Measurements from ENCODE around the gene ARHGEF17. TPM values are rescaled to one million over a fixed set of nuclear protein-coding genes. Genes with fewer than 3 reads are reported as not detected.

Gene ARHGEF17
- total RNA-seq (2012; rRNA removed) = 9.4 and 11.2 TPM in 2 replicates

- Histone ChIP-seq H3K4me1 (ENCODE audit: control insufficient read depth, insufficient read depth, low read length) (peaks cover 47% of the 10 kb centered on the region), H3K9me3 (replicated peaks; ENCODE audit: low read length) (no peaks in the 10 kb centered on the region), H3K36me3 (ENCODE audit: insufficient read depth, low read length) (peaks cover 20% of the 10 kb centered on the region), H3K4me3 (ENCODE audit: low read length) (peak within 1 kb of the TSS; percentile 77), H3K9ac (ENCODE audit: low read depth, low read length) (peak within 1 kb of the TSS; percentile 99), H3K27me3 (ENCODE audit: control insufficient read depth, insufficient read depth, low read length) (no peaks in the 10 kb centered on the region), H3K4me2 (ENCODE audit: low read length) (peak within 1 kb of the TSS; percentile 99)
Measured at GRCh38 chr11:73308003-73308960, at the start of gene ARHGEF17. ARHGEF17 (plus strand) TSS chr11:73308276; CDS start chr11:73308639, 363 bp downstream.

GRCh38 chr11:73259406-73260126, 48.5 kb upstream of the ARHGEF17 start:
- Histone ChIP-seq H3K36me3 (ENCODE audit: insufficient read depth, low read length) (no peaks in the 10 kb centered on the region), H3K4me3 (ENCODE audit: low read length) (no peak overlapping the region), H3K4me1 (ENCODE audit: control insufficient read depth, insufficient read depth, low read length) (peaks cover 19% of the 10 kb centered on the region), H3K4me2 (ENCODE audit: low read length) (no peak overlapping the region), H3K9ac (ENCODE audit: low read depth, low read length) (no peak overlapping the region), H3K9me3 (replicated peaks; ENCODE audit: low read length) (no peaks in the 10 kb centered on the region), H3K27me3 (ENCODE audit: control insufficient read depth, insufficient read depth, low read length) (no peaks in the 10 kb centered on the region)

- Histone ChIP-seq H3K36me3 (ENCODE audit: insufficient read depth, low read length) (no peaks in the 10 kb centered on the region), H3K4me1 (ENCODE audit: control insufficient read depth, insufficient read depth, low read length) (peaks cover 19% of the 10 kb centered on the region), H3K4me3 (ENCODE audit: low read length) (no peak overlapping the region), H3K9me3 (replicated peaks; ENCODE audit: low read length) (no peaks in the 10 kb centered on the region), H3K4me2 (ENCODE audit: low read length) (no peak overlapping the region), H3K9ac (ENCODE audit: low read depth, low read length) (no peak overlapping the region), H3K27me3 (ENCODE audit: control insufficient read depth, insufficient read depth, low read length) (peaks cover 5% of the 10 kb centered on the region)
Measured at GRCh38 chr11:73260127-73260457, 48.0 kb upstream of the ARHGEF17 start.

GRCh38 chr11:73262851-73263495, 45.1 kb upstream of the ARHGEF17 start:
- Histone ChIP-seq H3K4me2 (ENCODE audit: low read length) (no peak overlapping the region), H3K27me3 (ENCODE audit: control insufficient read depth, insufficient read depth, low read length) (peaks cover 24% of the 10 kb centered on the region), H3K9me3 (replicated peaks; ENCODE audit: low read length) (no peaks in the 10 kb centered on the region), H3K4me3 (ENCODE audit: low read length) (no peak overlapping the region), H3K36me3 (ENCODE audit: insufficient read depth, low read length) (no peaks in the 10 kb centered on the region), H3K4me1 (ENCODE audit: control insufficient read depth, insufficient read depth, low read length) (peaks cover 24% of the 10 kb centered on the region), H3K9ac (ENCODE audit: low read depth, low read length) (no peak overlapping the region)

GRCh38 chr11:73263640-73264039, 44.4 kb upstream of the ARHGEF17 start:
- Histone ChIP-seq H3K4me3 (ENCODE audit: low read length) (no peak overlapping the region), H3K27me3 (ENCODE audit: control insufficient read depth, insufficient read depth, low read length) (peaks cover 26% of the 10 kb centered on the region), H3K9me3 (replicated peaks; ENCODE audit: low read length) (no peaks in the 10 kb centered on the region), H3K36me3 (ENCODE audit: insufficient read depth, low read length) (no peaks in the 10 kb centered on the region), H3K4me2 (ENCODE audit: low read length) (no peak overlapping the region), H3K4me1 (ENCODE audit: control insufficient read depth, insufficient read depth, low read length) (peaks cover 17% of the 10 kb centered on the region), H3K9ac (ENCODE audit: low read depth, low read length) (no peak overlapping the region)

GRCh38 chr11:73265278-73265810, 42.7 kb upstream of the ARHGEF17 start:
- H3K36me3 ChIP-seq (ENCODE audit: insufficient read depth, low read length) = no peaks in the 10 kb centered on the region
- H3K9me3 ChIP-seq (replicated peaks; ENCODE audit: low read length) = no peaks in the 10 kb centered on the region
- peaks cover 29% of the 10 kb centered on the region for H3K27me3 ChIP-seq (ENCODE audit: control insufficient read depth, insufficient read depth, low read length)
- no peak overlapping the region for H3K4me3 ChIP-seq (ENCODE audit: low read length)
- no peak overlapping the region for H3K9ac ChIP-seq (ENCODE audit: low read depth, low read length)
- no peak overlapping the region for H3K4me2 ChIP-seq (ENCODE audit: low read length)
- H3K4me1 ChIP-seq (ENCODE audit: control insufficient read depth, insufficient read depth, low read length) = peaks cover 17% of the 10 kb centered on the region

- no peaks in the 10 kb centered on the region for H3K9me3 ChIP-seq (replicated peaks; ENCODE audit: low read length)
- no peak overlapping the region for H3K4me2 ChIP-seq (ENCODE audit: low read length)
- H3K36me3 ChIP-seq (ENCODE audit: insufficient read depth, low read length) = no peaks in the 10 kb centered on the region
- peak overlapping the region; percentile 8 for H3K9ac ChIP-seq (ENCODE audit: low read depth, low read length)
- peaks cover 17% of the 10 kb centered on the region for H3K4me1 ChIP-seq (ENCODE audit: control insufficient read depth, insufficient read depth, low read length)
- no peak overlapping the region for H3K4me3 ChIP-seq (ENCODE audit: low read length)
- H3K27me3 ChIP-seq (ENCODE audit: control insufficient read depth, insufficient read depth, low read length) = peaks cover 29% of the 10 kb centered on the region
Measured at GRCh38 chr11:73265853-73266645, 42.0 kb upstream of the ARHGEF17 start.

- Histone ChIP-seq H3K4me3 (ENCODE audit: low read length) (no peak overlapping the region), H3K4me2 (ENCODE audit: low read length) (no peak overlapping the region), H3K4me1 (ENCODE audit: control insufficient read depth, insufficient read depth, low read length) (peaks cover 17% of the 10 kb centered on the region), H3K9ac (ENCODE audit: low read depth, low read length) (peak overlapping the region; percentile 8), H3K36me3 (ENCODE audit: insufficient read depth, low read length) (no peaks in the 10 kb centered on the region), H3K27me3 (ENCODE audit: control insufficient read depth, insufficient read depth, low read length) (peaks cover 29% of the 10 kb centered on the region), H3K9me3 (replicated peaks; ENCODE audit: low read length) (no peaks in the 10 kb centered on the region)
Measured at GRCh38 chr11:73266646-73267020, 41.4 kb upstream of the ARHGEF17 start.

- Histone ChIP-seq H3K27me3 (ENCODE audit: control insufficient read depth, insufficient read depth, low read length) (peaks cover 29% of the 10 kb centered on the region), H3K9me3 (replicated peaks; ENCODE audit: low read length) (no peaks in the 10 kb centered on the region), H3K4me2 (ENCODE audit: low read length) (no peak overlapping the region), H3K9ac (ENCODE audit: low read depth, low read length) (no peak overlapping the region), H3K4me3 (ENCODE audit: low read length) (no peak overlapping the region), H3K36me3 (ENCODE audit: insufficient read depth, low read length) (no peaks in the 10 kb centered on the region), H3K4me1 (ENCODE audit: control insufficient read depth, insufficient read depth, low read length) (peaks cover 17% of the 10 kb centered on the region)
Measured at GRCh38 chr11:73267122-73267846, 40.8 kb upstream of the ARHGEF17 start.

GRCh38 chr11:73267906-73268540, 40.1 kb upstream of the ARHGEF17 start:
- Histone ChIP-seq H3K27me3 (ENCODE audit: control insufficient read depth, insufficient read depth, low read length) (peaks cover 29% of the 10 kb centered on the region), H3K4me3 (ENCODE audit: low read length) (no peak overlapping the region), H3K4me1 (ENCODE audit: control insufficient read depth, insufficient read depth, low read length) (peaks cover 17% of the 10 kb centered on the region), H3K9me3 (replicated peaks; ENCODE audit: low read length) (no peaks in the 10 kb centered on the region), H3K4me2 (ENCODE audit: low read length) (no peak overlapping the region), H3K9ac (ENCODE audit: low read depth, low read length) (no peak overlapping the region), H3K36me3 (ENCODE audit: insufficient read depth, low read length) (no peaks in the 10 kb centered on the region)

Data from skeletal muscle satellite cell (primary cell).